HG03175 (cell line): ENCODE results near the gene SLC35B1.
A peak's percentile ranks its signal among the peaks of the same experiment; 100 is the strongest.

Experiments
- ATAC-seq: cut with Tn5 transposase; IDR thresholded peaks from one replicate; pipeline ENCODE4 v1.9.1; 2021; ENCODE audit warnings: mild to moderate bottlenecking, moderate library complexity; ENCODE audit not compliant: unreplicated experiment

Gene SLC35B1

GRCh38 chr17:49707608-49708514 is at the start of gene SLC35B1:
TSS of gene SLC35B1 (minus strand) at chr17:49707964. CDS start at chr17:49707833, 131 bp downstream.
- peak; percentile 98 for ATAC-seq

DNA sequence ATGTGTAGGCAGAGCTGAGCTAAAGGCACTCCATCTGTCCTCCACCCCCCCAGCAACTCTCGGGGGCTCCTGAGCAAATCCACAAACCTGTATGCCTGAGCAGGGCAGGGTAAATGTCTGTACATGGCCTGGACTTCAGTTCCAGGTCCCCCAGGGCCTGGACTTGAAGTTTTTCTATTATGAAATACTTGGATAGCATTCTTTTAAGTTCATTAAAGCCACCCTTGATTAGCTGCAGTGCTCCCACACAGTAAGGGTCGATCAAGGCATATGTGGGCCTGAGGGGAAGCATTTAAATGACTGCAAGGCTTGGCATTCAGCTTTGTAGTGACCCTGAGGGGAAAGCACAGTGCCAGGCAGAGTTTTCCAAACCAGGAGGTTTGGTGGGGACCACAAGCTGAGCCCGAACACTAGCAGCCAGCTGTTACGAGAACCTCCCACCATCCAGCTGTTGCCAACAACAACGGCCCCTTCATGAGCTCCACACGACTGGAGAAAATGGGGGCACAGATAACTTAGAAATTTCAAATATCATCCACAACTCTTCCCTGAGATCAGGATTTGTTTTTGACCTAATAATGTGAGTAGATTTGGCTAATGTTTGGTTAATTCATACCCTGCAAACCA is 49.5 kb upstream of the SLC35B1 start:
- no peak for ATAC-seq

DNA sequence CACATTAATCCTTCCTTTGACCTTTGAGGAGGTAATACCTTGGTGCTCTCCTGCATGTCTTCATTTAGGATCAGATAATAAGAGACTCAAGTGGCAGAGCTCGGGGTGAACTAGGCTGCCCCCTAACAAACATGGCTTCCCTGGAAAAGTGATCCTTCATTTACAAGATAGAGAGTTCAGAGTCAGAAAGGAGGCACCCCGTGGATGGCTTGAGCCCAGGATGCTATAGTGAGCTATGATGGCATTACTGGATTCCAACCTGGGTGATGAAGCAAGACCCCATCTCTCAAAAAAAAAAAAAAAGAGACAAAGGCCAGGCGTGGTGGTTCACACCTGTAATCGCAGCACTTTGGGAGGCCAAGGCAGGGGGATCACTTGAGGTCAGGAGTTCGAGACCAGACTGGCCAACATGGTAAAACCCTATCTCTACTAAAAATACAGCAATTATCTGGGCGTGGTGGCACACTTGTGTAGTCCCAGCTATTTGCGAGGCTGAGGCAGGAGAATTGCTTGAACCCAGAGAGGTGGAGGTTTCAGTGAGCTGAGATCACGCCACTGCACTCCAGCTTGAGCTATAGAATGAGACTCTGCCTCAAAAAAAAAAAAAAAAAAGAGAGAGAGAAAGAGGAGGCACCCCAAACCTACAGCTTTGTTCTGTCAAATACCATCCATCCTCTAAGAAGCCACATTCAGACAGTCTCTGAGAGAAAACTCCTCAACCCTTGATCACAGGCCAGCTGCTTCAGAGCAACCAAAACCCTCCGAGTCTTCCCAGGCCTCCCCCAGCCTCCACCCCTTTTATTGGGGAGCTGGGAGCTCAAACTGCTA is 48.8 kb upstream of the SLC35B1 start:
- no peak for ATAC-seq

DNA sequence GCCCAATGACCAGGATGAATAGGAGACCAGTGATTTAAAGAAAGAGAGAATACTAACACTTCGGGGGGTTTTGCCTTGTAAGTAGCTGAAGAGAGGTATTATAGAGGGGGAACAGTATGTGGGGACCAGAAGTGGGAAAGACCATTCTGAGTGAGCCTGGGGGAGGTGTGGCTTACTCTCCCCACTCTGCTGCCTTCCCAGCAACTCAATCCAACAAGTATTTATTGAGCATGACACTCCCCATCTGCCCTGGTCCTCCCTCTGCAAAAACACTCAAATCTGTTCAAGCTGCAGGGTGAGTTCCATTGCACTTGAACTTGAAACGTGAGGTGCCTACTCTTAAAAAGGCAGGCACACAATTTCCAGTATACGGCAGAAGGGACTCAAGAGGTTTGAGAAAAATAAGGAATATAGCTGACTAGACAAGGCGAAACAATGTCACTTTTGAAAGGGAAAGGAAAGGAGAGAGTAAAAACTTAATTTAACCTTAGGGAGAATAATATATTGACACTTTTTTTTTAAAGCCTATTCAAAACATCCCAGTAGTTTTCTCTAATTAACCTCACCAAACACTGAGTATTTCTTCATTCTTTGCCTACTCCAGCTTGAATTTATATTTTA is 48.0 kb upstream of the SLC35B1 start:
- no peak for ATAC-seq

GRCh38 chr17:49753959-49754391 is 46.2 kb upstream of the SLC35B1 start:
- no peak for ATAC-seq

GRCh38 chr17:49752508-49752907 is 44.7 kb upstream of the SLC35B1 start:
- no peak for ATAC-seq

- no peak for ATAC-seq
Observed at GRCh38 chr17:49749730-49750129, 42.0 kb upstream of the SLC35B1 start.

DNA sequence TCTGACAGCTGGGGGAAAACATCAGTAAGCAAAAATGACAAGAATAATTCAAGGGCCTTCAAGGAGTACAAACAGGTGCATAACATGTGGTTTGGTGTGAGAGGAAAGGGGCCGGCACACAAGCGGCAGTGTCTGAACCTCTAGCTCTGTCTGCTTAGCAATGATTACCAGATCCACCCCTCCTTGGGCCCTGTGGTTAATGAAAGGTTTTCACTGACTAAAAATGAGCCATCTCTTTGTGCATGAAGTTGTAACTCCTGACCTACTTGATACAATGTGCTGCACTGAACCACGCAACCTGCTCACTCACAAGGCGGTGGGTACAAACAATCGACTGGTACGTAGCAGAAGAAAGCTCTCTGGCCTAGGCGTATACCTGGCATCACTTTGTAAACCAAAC is 41.0 kb upstream of the SLC35B1 start:
- ATAC-seq: peak; percentile 87

- ATAC-seq: no peak
Observed at GRCh38 chr17:49748223-49748622, 40.5 kb upstream of the SLC35B1 start.

- ATAC-seq: no peak
Observed at GRCh38 chr17:49747632-49748031, 39.9 kb upstream of the SLC35B1 start.

GRCh38 chr17:49746791-49747490 is 39.2 kb upstream of the SLC35B1 start:
- peak; percentile 45 for ATAC-seq

GRCh38 chr17:49745175-49746139 is 37.7 kb upstream of the SLC35B1 start:
- ATAC-seq: no peak

DNA sequence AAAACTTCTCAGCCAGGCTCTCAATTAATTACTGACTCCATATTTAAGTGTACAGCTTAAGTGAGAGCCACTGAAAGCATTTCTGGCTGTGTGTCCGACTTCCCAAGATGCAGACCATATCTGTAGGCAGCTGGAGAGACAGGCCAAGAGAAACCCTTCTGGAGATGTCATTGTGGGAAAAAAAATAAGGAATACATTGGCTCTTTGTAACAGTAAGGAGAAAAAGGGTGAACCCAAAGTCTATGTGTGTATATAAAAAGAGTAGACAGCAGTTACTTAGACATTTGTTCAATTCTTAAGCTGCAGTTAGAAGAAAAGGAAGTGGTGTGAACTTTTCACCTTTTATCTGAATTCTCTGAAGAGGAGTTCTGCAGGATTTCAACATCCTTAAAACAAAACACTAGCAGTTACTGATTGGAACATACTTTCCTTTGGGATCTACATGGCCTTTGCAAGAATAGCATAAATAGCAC is 34.4 kb upstream of the SLC35B1 start:
- ATAC-seq: no peak

DNA sequence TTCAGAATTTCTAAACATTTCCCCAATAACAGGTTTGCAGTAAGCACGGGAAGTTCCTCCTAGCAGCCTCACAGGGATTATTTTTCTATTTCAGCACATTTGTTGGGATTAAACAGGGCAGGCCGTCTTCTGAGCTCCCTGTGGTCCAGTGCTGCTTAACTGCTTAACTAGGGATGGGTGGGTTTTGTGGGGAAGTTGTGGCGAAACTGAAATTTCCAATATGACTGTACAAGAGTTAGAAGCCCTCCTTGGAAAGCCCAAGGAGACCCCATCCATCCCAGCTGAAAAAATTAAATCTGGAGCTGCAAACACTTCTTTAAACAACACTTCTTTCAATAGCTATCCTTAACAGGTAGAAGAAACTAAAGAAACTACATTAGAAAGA is 33.9 kb upstream of the SLC35B1 start:
- no peak for ATAC-seq

- no peak for ATAC-seq
Observed at GRCh38 chr17:49741009-49741691, 33.4 kb upstream of the SLC35B1 start.

GRCh38 chr17:49739641-49740271 is 32.0 kb upstream of the SLC35B1 start:
- peak; percentile 75 for ATAC-seq

- ATAC-seq: no peak
Observed at GRCh38 chr17:49738456-49739163, 30.8 kb upstream of the SLC35B1 start.
